Retinal pigment epithelial cell (primary cell): ENCODE data around the gene ABI3.

Source experiments
- DNase-seq: peaks from one replicate; pipeline ENCODE4 v3.0.0-alpha.2; 2010; ENCODE audit warnings: low read depth
- H3K4me3 ChIP-seq: 2 replicates; pipeline ENCODE4 v1.5.1; 2011; ENCODE audit warnings: mild to moderate bottlenecking, low read length, control low read depth, moderate library complexity
- CTCF ChIP-seq: conservative IDR thresholded peaks from 2 replicates; pipeline ENCODE4 v1.5.1; 2011; ENCODE audit warnings: low read depth, low read length, control low read depth, inconsistent platforms

The ABI3 gene

GRCh38 chr17:49219987-49220386 lies 9.5 kb downstream of the ABI3 start:
- no peak for DNase-seq
- H3K4me3 ChIP-seq, result no peak overlapping the region
- no peak for TF ChIP-seq CTCF

GRCh38 chr17:49223168-49223516 lies 12.6 kb downstream of the ABI3 start:
- no peak for TF ChIP-seq CTCF
- H3K4me3 ChIP-seq, result no peak overlapping the region
- no peak for DNase-seq

GRCh38 chr17:49223517-49224197 lies 13.2 kb downstream of the ABI3 start:
- no peak overlapping the region for H3K4me3 ChIP-seq
- peak; percentile 93 for TF ChIP-seq CTCF
- DNase-seq, result no peak

- TF ChIP-seq CTCF, result no peak
- DNase-seq, result no peak
- no peak overlapping the region for H3K4me3 ChIP-seq
These were observed 13.9 kb downstream of the ABI3 start for GRCh38 chr17:49224198-49224996.

- H3K4me3 ChIP-seq, result no peak overlapping the region
- DNase-seq, result no peak
- TF ChIP-seq CTCF, result no peak
These were observed 14.5 kb downstream of the ABI3 start for GRCh38 chr17:49224997-49225337.

- no peak overlapping the region for H3K4me3 ChIP-seq
- no peak for DNase-seq
- no peak for TF ChIP-seq CTCF
These were observed 15.2 kb downstream of the ABI3 start for GRCh38 chr17:49225554-49226236.
